Measurements from ENCODE around the gene DACT3.

The DACT3 gene, protein sequence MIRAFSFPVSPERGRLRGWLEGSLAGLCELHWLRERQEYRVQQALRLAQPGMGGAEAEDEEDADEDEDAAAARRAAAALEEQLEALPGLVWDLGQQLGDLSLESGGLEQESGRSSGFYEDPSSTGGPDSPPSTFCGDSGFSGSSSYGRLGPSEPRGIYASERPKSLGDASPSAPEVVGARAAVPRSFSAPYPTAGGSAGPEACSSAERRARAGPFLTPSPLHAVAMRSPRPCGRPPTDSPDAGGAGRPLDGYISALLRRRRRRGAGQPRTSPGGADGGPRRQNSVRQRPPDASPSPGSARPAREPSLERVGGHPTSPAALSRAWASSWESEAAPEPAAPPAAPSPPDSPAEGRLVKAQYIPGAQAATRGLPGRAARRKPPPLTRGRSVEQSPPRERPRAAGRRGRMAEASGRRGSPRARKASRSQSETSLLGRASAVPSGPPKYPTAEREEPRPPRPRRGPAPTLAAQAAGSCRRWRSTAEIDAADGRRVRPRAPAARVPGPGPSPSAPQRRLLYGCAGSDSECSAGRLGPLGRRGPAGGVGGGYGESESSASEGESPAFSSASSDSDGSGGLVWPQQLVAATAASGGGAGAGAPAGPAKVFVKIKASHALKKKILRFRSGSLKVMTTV

GRCh38 chr19:46661020-46661731, at the start of gene DACT3:
Gene DACT3, minus strand, starts transcription at chr19:46661182. Its CDS starts 118 bp downstream, at chr19:46661064.
- DNase-seq, result peak; percentile 100

DNA sequence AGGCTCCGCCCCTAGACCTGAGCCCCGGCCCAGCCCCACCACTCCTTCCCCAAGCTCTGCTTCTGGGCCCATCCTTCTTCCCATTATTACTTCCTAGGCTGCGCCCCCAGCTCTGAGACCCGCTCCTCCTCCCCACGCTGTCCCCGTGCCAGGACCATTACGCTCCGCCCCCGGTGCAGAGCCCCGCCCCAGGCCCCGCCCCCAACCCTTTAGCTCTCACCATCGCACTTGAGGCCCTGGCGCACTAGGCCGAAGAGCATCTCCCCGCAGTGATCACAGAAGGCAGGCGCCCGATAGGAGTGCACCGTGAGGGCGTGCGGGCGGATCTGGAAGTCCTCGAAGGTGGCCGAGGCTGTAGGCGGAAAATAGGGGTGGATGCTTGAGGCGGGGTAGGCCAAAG, 49.7 kb upstream of the DACT3 start:
- no peak for DNase-seq

GRCh38 chr19:46704379-46705076, 43.5 kb upstream of the DACT3 start:
- DNase-seq, result peak; percentile 93 to 97

- DNase-seq, result no peak
Measured at GRCh38 chr19:46700704-46701103, 39.7 kb upstream of the DACT3 start.

DNA sequence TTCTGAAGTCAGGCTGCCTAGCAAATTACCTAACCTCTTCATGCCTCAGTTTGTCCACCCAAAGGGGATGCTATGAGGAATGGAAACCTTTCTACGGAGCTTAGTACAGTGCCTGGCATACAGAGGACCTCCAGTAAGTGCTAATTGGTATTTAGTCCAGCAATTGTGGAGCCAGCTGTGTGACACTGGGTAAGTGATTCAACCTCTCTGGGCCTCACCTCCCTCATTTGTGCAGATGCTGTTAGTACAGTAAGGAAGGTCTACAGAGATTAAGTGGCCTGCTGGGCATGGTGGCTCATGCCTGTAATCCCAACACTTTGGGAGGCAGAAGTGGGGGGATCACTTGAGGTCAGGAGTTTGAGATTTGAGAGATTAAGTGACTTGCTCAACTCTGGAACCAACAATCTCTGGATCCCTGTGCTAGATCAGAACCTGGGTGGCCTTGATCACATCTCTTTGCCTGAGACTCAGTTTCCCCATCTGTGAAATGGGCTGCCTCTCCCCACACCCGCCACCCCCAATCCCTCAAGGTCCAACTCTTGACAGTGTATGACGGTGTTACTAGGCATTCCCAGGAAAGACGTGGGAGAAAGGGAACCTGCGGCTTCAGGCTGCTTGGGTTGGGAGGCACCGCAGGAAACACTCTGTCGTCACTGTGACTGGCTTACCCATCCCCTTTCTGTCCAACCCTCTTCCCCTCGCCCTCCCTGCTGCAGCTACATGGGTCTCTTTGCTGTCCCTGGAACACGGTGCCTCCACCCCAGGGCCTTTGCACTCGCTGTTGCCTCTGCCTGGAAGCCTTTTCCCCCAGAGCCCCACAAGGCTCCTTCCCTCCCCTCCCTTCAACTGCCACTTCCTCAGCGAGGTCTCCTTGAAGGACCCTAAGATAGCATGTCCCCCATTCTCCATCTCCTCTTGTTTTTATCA, 37.7 kb upstream of the DACT3 start:
- DNase-seq, result no peak

DNA sequence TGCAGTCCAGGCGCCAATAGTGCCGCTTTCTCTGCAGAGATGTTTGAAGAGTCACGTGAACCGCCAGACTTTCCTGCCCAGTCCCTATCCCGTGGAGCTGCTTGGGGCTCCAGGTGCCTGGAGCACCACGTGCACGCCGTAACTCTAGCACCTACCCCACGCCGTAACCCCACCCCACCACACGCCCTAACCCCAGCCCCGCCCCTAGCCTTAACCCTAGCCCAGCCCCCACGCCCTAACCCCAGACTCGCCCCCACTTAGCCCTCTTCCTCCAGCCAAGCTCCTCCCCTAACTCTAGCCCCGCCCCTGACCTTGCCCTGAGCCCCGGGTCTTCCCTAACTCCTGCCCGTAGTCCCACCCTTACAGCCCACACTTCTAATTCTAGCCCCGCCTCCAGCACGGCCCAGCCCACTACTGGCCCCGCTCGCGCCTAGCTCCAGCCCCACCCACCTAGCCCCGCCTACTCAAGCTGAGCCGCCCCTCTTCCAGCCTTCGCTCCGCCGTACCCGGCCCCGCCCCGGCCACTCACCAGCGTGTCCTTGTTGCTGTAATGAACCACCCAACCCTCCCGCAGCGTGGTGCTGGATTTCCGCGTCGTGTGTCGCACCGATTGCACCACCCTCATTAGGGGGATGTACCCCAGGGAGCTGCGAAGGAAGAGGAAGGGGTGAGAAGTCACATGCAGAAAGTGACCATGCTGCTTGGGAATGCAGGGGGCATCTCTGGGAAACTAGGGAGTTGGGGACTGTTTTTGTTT, 36.4 kb upstream of the DACT3 start:
- peak; percentile 37 to 48 for DNase-seq

GRCh38 chr19:46696866-46697203, 35.9 kb upstream of the DACT3 start:
- DNase-seq, result no peak

DNA sequence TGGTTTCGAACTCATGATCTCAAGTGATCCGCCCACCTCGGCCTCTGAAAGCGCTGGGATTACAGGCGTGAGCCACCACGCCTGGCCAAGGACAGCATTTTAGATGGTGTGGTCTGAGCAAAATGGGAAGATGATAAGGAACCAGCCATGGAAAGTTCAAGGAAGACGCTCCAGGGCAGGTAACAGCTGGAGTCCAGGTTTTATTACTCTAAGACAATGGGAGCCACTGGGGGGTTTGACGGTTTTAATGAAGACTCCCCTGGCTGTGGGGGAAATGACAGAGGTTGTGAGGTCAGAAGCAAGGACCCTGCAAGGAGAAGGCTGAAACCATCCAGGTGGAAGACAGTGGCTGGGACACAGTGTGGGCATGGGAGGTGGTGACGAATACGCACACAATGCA, 35.1 kb upstream of the DACT3 start:
- no peak for DNase-seq

DNA sequence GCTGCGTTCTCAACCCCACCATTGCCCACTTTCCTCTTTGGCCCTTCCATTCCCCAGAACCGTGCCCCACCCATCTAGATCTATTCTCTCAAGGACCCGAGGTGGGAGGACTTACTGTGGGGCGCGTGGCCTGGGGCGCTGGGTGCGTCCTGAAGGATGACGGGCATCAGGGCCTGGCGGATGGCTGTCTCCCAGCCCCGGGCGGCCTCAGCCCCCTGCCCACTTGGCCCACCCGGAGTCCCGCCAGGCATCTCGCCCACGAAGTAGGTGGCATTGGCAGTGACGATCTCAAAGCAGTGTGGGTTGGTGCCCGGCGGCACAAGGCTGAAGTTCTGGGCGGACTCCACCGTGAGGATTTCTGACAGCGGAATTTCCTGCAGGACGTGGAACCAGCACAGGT, 32.8 kb upstream of the DACT3 start:
- no peak for DNase-seq

GRCh38 chr19:46692918-46693722, 32.1 kb upstream of the DACT3 start:
- no peak for DNase-seq

DNA sequence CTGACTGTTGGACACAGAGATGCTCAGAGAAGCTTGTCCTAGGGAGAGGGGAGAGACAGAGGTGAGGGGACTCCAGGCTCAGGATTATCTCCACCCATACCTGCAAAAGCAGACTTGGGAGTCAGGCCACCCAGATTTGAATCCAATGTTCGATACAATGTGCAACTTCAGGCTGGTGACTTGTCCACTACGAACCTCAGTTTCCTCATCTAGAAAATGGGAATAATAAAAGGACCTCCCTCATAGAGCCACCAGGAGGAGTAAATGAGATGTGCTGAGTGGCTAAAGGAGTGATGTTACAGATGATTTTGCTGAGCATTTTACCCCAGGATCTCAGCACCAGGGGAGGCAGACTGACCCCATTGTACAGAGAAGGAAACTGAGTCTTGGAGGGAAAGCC, 31.0 kb upstream of the DACT3 start:
- no peak for DNase-seq

DNA sequence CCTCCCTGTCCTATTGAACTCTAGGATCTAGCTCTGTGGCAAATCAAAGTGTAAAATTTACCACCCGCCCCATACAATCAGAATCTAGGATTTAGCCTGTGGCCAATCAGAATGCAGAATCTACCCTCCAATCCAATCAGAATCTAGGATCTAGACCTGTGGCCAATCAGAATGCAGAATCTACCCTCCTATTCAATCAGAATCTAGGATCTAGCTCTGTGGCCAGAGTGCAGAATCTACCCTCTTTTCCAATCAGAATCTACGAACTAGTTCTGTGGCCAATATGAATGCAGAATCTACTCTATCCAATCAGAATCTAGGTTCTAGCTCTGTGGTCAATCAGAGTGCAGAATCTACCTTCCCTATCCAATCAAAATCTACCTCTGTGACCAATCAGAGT, 30.1 kb upstream of the DACT3 start:
- DNase-seq, result no peak

- no peak for DNase-seq
Measured at GRCh38 chr19:46689358-46689757, 28.4 kb upstream of the DACT3 start.

DNA sequence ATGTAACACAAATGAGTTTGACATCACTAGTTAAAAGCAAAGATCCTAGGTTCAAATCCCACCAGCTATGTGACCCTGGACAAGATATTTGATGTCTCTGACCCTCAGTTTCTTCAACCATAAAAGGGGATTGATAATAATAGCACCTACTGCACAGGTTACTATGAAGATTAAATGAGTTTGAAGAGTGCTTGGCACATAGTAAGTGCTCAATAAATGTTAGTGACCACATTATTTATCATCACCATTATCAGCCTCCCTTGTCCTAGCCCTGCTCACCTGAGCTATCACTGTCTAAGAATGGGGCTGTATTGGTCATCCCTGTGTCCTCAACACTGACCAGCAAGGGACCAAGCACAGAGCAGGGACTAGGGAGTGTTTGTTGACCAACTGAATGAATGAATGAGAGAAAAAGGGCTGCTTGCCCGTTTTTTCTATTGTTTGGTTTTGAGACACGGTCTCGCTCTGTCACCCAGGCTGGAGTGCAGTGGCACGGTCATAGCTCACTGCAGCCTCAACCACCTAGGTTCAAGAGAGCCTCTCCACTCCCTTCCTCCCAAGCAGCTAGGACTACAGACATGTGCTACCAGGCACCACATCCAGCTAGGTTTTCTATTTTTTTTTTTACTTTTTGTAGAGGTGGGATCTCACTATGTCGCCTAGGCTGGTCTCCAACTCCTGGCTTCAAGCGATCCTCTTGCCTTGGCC, 26.6 kb upstream of the DACT3 start:
- DNase-seq, result no peak

DNA sequence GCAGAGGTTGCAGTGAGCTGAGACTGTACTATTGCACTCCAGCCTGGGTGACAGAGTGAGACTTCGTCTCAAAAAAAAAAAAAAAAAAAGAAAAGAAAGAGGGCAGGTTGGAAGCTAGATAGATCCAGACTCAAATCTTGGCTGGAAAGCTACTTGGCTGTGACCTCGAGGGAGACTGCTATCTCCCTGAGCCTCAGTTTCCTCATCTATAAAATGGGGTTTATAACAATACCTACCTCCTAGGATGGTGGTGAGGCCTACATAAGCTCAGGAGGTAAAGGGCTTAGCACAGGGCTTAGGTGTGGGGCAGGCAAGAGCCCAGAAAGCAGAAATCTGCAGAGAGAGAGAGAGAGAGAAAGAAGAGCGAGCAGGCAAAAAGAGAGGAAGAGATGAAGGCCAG, 24.2 kb upstream of the DACT3 start:
- DNase-seq, result no peak

DNA sequence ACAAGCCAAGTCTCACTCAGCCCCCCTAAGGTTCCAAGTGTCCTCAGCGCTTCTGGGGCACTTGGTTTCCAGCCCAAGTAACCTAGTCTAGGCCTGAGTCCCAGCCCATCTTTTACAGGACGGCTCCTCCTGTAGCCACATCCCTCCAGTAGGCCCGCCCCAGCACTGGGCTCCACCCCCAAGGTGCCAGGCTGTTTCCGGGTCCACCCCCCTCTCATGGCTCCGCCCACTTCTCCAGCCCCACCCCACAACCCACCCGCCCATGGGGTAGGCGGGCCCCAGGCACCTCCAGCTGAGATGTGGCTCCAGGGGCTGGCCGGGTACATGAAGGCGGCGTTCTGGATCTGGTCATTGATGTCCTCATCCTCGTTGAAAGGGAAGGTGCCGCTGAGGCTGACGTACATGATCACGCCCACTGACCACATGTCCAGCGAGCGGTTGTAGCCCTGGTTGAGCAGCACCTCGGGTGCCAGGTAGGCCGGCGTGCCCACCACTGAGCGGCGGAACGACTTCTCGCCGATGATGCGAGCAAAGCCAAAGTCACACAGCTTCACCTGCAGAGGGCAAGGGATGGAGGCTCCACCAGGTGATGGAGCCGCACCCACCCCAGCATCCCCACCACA, 17.2 kb upstream of the DACT3 start:
- peak; percentile 79 to 84 for DNase-seq

- peak in 1 of 2 experiments; percentile 21 for DNase-seq
Measured at GRCh38 chr19:46674416-46675178, 13.6 kb upstream of the DACT3 start.

DNA sequence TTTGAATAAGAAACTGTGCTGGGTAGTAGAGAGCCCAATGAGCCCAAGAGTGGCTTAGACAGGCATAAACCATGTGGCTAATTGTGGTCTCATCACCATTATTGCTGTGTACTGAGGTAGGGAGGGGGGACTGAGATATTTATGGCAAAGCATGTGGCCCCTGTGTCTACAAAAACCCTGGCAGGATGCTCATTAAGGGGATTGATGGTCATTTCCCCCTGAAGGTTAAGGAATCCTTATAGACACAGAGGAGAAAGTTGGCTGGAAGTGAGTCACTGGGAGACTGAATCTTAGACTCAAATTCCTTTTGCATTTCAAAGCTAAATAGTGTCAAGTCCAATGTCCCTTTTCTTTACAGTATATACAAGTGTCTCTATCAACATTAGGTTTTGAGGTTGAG, 9.8 kb upstream of the DACT3 start:
- no peak for DNase-seq

- no peak for DNase-seq
Measured at GRCh38 chr19:46668662-46669061, 7.7 kb upstream of the DACT3 start.
